HL-60 (cell line): Measurements from ENCODE around the gene STK24.

Experiments used
- DNase-seq, 2 experiments: peaks; one replicate each; pipeline ENCODE4 v3.0.0-alpha.2; 2010 to 2020; ENCODE audit warnings: low read depth in 1 of 2, low spot score in 1 of 2
- H3K27ac ChIP-seq: fragments of 250-450 bp; sonication (Bioruptor Pico); replicated peaks from 2 replicates; pipeline ENCODE4 v1.5.1; 2020; ENCODE audit warnings: mild to moderate bottlenecking, moderate library complexity
- H3K27me3 ChIP-seq: fragments of 250-450 bp; sonication (Bioruptor Pico); 2 replicates; pipeline ENCODE4 v1.5.1; 2021; ENCODE audit warnings: mild to moderate bottlenecking, moderate library complexity; ENCODE audit not compliant: insufficient read depth, poor library complexity, severe bottlenecking
- H3K4me3 ChIP-seq: replicated peaks from 2 replicates; pipeline ENCODE4 v1.5.1; 2011; ENCODE audit warnings: mild to moderate bottlenecking, control low read depth, low read length; ENCODE audit not compliant: insufficient read depth
- GABPA ChIP-seq: IDR thresholded peaks from 2 replicates; pipeline ENCODE4 v1.6.1; 2012; ENCODE audit warnings: low read depth
- POLR2AphosphoS5 ChIP-seq: IDR thresholded peaks from 2 replicates; pipeline ENCODE4 v1.6.1; 2012; ENCODE audit warnings: low read depth
- SPI1 ChIP-seq: IDR thresholded peaks from 2 replicates; pipeline ENCODE4 v1.6.1; 2012; ENCODE audit warnings: low read depth, mild to moderate bottlenecking, borderline replicate concordance
- TF ChIP-seq, protein P1 (sequence below): IDR thresholded peaks from 2 replicates; pipeline ENCODE4 v1.6.1; 2012; ENCODE audit warnings: low read depth; ENCODE audit not compliant: insufficient replicate concordance
- TF ChIP-seq, protein P2 (sequence below): IDR thresholded peaks from one replicate; pipeline ENCODE4 v1.5.1; 2011; ENCODE audit warnings: low read length, control low read depth, inconsistent platforms; ENCODE audit not compliant: insufficient read depth

Gene STK24

DNA sequence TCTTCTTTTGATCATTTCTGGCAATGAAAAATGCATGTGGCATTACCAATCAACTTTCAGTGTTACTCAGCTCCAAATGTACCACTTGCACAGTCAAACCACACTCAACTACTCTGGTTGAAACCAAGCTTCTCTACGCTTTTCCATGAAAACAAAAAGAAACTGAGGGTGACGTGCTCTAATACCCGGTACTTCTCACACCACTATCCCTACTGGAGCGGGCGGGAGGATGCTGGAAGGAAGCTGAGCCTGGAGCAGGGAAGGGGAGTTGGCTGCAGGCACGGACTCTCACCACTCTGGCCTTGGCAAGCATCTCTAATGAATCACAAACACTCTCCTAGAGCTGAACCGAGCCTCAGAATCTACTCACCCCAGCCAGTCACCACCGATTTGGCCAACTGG is 48.2 kb downstream of the STK24 start:
- H3K27ac ChIP-seq = no peak overlapping the region
- no peak for TF ChIP-seq GABPA
- TF ChIP-seq SPI1 = no peak
- TF ChIP-seq, protein P1, sequence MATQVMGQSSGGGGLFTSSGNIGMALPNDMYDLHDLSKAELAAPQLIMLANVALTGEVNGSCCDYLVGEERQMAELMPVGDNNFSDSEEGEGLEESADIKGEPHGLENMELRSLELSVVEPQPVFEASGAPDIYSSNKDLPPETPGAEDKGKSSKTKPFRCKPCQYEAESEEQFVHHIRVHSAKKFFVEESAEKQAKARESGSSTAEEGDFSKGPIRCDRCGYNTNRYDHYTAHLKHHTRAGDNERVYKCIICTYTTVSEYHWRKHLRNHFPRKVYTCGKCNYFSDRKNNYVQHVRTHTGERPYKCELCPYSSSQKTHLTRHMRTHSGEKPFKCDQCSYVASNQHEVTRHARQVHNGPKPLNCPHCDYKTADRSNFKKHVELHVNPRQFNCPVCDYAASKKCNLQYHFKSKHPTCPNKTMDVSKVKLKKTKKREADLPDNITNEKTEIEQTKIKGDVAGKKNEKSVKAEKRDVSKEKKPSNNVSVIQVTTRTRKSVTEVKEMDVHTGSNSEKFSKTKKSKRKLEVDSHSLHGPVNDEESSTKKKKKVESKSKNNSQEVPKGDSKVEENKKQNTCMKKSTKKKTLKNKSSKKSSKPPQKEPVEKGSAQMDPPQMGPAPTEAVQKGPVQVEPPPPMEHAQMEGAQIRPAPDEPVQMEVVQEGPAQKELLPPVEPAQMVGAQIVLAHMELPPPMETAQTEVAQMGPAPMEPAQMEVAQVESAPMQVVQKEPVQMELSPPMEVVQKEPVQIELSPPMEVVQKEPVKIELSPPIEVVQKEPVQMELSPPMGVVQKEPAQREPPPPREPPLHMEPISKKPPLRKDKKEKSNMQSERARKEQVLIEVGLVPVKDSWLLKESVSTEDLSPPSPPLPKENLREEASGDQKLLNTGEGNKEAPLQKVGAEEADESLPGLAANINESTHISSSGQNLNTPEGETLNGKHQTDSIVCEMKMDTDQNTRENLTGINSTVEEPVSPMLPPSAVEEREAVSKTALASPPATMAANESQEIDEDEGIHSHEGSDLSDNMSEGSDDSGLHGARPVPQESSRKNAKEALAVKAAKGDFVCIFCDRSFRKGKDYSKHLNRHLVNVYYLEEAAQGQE = no peak
- TF ChIP-seq, protein P2, sequence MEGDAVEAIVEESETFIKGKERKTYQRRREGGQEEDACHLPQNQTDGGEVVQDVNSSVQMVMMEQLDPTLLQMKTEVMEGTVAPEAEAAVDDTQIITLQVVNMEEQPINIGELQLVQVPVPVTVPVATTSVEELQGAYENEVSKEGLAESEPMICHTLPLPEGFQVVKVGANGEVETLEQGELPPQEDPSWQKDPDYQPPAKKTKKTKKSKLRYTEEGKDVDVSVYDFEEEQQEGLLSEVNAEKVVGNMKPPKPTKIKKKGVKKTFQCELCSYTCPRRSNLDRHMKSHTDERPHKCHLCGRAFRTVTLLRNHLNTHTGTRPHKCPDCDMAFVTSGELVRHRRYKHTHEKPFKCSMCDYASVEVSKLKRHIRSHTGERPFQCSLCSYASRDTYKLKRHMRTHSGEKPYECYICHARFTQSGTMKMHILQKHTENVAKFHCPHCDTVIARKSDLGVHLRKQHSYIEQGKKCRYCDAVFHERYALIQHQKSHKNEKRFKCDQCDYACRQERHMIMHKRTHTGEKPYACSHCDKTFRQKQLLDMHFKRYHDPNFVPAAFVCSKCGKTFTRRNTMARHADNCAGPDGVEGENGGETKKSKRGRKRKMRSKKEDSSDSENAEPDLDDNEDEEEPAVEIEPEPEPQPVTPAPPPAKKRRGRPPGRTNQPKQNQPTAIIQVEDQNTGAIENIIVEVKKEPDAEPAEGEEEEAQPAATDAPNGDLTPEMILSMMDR = no peak
- TF ChIP-seq POLR2AphosphoS5 = no peak
- no peak for DNase-seq
- H3K4me3 ChIP-seq = no peak overlapping the region
- H3K27me3 ChIP-seq = no peaks in the 10 kb centered on the region

DNA sequence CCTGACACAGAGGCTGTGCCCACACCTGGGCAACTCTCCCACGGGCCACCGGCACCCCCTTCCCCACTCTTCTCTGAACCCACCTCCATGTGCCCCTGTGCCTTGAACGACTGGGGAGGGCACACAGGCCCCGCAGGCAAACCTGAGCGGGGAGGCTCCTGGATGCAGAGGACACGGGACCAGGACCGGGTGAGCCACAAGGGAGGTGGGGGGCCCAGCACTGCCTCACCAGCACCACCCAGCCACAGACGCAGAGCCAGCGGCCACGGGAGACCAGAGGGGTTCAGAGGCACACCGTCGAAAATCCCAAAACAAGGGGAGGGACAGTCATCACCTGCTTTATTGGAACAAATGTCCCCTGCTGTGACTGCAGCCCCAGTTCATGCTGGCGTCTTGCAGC is 49.4 kb downstream of the STK24 start:
- Histone ChIP-seq H3K4me3 (no peak overlapping the region), H3K27me3 (no peaks in the 10 kb centered on the region), H3K27ac (no peak overlapping the region)
- no peak for DNase-seq
- TF ChIP-seq, protein P2 = no peak
- no peak for TF ChIP-seq POLR2AphosphoS5
- TF ChIP-seq, protein P1 = no peak
- TF ChIP-seq GABPA = no peak
- no peak for TF ChIP-seq SPI1

DNA sequence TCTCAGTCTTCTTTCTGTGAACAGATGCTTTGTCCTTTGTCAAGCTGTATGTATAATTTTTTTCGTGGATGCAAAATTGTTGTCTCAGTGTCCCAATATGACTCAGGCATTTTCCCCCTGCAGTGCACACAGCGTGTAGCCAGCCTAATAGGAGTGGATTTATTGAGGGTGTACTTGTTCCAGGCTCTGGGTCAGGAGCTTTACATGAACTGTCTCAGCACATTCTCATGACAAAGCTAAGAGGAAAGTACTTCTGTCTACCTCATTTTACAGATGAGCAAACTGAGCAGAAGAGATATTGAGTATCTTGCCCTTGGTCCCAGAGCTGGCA is 50.8 kb downstream of the STK24 start:
- no peak for DNase-seq
- TF ChIP-seq, protein P1 = no peak
- TF ChIP-seq, protein P2 = no peak
- TF ChIP-seq POLR2AphosphoS5 (no peak), SPI1 (no peak), GABPA (no peak)
- no peak overlapping the region for H3K4me3 ChIP-seq
- H3K27me3 ChIP-seq = no peaks in the 10 kb centered on the region
- no peak overlapping the region for H3K27ac ChIP-seq
